GM18526 (cell line): ENCODE results near the gene SLC48A1.

Experiments
- POLR2A ChIP-seq: IDR thresholded peaks from 3 replicates; pipeline ENCODE4 v1.6.1; 2011; ENCODE audit not compliant: insufficient read length; ENCODE audit errors: extremely low read depth

SLC48A1 gene

GRCh38 chr12:47740606-47741339, 32.3 kb upstream of the SLC48A1 start:
- no peak for TF ChIP-seq POLR2A

GRCh38 chr12:47741340-47741703, 31.7 kb upstream of the SLC48A1 start:
- no peak for TF ChIP-seq POLR2A

GRCh38 chr12:47742253-47742825, 30.7 kb upstream of the SLC48A1 start:
- no peak for TF ChIP-seq POLR2A

DNA sequence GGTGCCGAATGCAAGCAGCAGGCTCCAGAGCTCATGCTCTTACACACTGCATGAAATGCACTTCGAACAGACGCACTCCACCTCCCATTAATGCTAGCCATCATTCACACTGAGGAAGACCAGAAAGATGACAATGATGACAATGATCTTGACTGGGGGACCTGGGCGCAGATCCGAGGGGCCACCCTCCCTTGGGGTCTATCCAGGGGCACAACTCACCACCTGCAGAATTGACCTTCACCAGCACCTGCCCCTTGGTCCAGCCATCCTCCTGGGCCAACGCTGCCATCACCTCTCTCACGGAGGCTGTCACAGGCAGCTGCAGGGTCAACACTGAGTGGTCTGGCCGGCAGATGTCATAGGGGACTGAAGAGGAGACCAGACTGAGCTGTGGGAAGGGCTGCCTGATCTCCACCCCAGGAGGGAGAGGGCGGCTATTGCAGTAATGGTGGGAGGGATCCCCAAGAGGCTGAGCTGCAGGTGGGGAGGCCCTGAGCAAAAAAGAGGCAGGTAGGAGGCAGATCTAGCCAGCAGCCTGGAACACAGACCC, 29.7 kb upstream of the SLC48A1 start:
- no peak for TF ChIP-seq POLR2A

DNA sequence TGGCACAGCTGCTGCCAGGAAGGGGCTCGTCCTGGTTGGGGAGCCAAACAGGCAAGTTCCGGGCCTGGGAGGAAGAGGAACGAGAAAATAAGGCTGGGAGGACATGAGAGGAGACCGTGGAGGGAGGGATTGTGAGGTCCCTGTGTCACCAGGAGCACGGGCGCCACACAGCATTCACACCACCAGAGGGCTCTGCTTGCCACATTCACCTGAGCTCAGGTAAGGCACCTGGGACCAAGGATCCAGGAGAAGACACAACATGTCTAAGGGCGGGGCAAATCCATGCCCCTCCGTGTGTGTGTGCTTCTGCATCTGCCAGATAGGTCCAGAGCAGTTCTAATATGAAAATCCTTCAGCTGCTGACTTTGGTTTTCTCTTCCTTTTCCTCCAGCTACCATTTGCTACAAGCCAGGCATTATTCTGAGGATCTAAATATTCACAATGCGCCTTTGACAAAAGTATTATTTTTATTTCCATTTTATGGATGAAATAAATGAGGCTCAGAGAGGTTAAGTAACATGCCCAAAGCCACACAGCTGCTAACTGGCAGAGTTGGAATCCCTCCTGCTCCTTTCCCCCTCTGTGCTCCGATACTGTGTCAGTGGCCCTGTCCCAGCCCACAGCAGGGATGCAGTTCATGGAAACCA, 28.9 kb upstream of the SLC48A1 start:
- TF ChIP-seq POLR2A: no peak

DNA sequence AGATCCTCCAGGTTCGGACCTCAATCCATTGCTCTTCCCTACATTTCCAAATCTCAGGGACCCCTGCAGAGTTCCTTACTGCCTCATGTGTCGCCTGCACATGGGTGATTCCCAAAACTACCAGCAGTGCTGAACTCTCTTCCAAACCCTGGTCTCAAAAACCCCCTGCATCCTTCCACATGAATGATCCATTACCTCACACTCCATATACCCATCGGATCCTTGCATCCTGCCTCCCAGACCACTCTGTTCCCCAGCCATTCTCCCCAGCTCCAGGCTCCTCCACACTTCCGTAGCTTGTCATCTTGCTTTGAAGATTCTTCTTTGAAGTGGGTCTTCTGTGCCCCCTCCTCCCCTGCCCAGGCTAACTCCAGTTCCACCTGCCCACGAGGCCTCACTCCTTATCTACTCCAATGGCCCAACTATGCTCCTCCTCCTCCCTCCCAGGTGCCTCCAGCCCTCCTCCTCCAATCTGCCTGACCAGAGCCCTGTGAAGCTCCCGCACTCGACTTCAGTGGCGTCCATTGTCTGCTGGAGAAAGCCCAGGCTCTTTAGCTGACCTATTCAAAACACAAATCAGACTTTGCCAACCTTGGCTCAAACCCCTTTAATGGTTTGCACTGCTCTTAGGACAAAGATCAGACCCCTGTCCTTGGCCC, 28.1 kb upstream of the SLC48A1 start:
- TF ChIP-seq POLR2A: no peak

GRCh38 chr12:47745485-47746041, 27.5 kb upstream of the SLC48A1 start:
- no peak for TF ChIP-seq POLR2A

DNA sequence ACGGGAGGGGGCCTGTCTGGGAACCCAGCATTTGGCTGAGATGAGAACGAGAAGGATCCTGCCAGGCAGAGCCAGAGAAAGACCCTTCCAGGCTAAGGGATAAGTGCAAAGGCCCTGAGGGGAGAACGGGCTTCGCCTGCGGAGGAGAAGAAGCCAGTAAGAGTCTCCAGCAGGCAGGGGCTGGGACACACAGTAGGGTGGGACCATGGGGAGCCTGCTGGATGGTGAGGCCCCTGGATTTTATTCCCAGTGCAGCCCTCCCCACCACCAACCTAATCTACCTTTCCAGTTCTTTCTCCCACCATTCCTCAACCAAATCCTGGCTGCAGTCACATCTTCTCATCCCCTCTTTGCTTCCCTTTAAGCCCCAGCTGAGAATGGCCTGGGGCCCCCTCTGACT, 27.0 kb upstream of the SLC48A1 start:
- TF ChIP-seq POLR2A: no peak

DNA sequence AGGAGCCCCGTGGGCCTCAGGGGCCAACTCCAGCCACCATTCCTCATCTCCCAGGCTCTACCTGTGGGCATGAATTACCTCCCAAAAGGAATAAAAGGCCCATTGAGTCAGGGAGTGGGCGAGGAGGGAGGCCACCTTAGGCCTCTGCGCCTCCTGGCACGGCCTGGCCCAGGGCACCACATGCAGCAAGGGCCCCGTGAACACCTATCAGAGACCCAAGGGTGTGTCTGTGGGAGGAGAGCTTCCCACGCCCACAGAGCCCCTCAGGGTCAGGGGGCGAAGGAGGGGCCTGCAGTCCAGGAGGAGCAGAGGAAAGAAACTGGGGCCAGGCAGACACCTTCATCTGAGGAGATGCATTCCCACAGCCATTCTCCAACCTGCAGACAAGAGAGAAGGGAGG, 26.5 kb upstream of the SLC48A1 start:
- TF ChIP-seq POLR2A: no peak

- no peak for TF ChIP-seq POLR2A
These were observed 25.9 kb upstream of the SLC48A1 start for GRCh38 chr12:47747126-47747525.

- no peak for TF ChIP-seq POLR2A
These were observed 25.2 kb upstream of the SLC48A1 start for GRCh38 chr12:47747596-47748506.

- TF ChIP-seq POLR2A: no peak
These were observed 24.6 kb upstream of the SLC48A1 start for GRCh38 chr12:47748507-47748828.

DNA sequence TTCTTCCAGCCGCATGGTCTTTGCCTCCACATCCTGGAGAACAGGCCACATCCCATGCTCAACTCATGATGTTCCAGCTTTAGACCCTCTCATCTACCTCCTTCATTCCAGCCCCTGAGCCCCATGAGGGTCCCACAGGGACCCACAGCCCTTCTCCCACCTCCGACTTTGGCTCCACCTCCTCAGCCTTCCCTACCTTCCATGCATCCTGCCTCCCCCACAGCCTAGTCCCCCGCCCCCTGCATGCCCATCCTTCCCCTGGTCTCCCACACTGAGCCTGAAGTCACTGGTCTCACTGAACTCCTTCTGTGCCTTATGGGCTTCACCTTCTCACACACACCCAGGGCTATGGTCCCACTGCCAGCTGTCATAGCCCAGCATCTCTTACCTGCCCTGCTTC, 24.1 kb upstream of the SLC48A1 start:
- TF ChIP-seq POLR2A: no peak

- no peak for TF ChIP-seq POLR2A
These were observed 22.7 kb upstream of the SLC48A1 start for GRCh38 chr12:47750229-47750798.

GRCh38 chr12:47750916-47751470, 22.0 kb upstream of the SLC48A1 start:
- TF ChIP-seq POLR2A: no peak
